Measurements from ENCODE around the gene INHBB.

The INHBB gene

GRCh38 chr2:120399889-120400240 lies 53.9 kb downstream of the INHBB start:
- no peak for DNase-seq

GRCh38 chr2:120400551-120400950 lies 54.6 kb downstream of the INHBB start:
- DNase-seq, result no peak

All from DMS 273 treated with DMSO at 0.1 percent for 48 hours (cell line).